ENCODE results near the gene NTF3.

- TF ChIP-seq, protein P1, sequence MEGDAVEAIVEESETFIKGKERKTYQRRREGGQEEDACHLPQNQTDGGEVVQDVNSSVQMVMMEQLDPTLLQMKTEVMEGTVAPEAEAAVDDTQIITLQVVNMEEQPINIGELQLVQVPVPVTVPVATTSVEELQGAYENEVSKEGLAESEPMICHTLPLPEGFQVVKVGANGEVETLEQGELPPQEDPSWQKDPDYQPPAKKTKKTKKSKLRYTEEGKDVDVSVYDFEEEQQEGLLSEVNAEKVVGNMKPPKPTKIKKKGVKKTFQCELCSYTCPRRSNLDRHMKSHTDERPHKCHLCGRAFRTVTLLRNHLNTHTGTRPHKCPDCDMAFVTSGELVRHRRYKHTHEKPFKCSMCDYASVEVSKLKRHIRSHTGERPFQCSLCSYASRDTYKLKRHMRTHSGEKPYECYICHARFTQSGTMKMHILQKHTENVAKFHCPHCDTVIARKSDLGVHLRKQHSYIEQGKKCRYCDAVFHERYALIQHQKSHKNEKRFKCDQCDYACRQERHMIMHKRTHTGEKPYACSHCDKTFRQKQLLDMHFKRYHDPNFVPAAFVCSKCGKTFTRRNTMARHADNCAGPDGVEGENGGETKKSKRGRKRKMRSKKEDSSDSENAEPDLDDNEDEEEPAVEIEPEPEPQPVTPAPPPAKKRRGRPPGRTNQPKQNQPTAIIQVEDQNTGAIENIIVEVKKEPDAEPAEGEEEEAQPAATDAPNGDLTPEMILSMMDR (conservative IDR thresholded peaks at IDR 0.05; ENCODE audit: low read length): no peak
- TF ChIP-seq EZH2phosphoT487 (IDR thresholded peaks at IDR 0.05; ENCODE audit: borderline replicate concordance): no peak
These were observed 24.1 kb downstream of the NTF3 start for GRCh38 chr12:5456030-5456429.

Data from Loucy (cell line).